ENCODE measurements around the gene LAMA2. TPM values are rescaled to one million over a fixed set of nuclear protein-coding genes. Genes with fewer than 3 reads are reported as not detected.

Gene LAMA2
- total RNA-seq, 1 experiment from 2014 or later: 112 TPM

DNA sequence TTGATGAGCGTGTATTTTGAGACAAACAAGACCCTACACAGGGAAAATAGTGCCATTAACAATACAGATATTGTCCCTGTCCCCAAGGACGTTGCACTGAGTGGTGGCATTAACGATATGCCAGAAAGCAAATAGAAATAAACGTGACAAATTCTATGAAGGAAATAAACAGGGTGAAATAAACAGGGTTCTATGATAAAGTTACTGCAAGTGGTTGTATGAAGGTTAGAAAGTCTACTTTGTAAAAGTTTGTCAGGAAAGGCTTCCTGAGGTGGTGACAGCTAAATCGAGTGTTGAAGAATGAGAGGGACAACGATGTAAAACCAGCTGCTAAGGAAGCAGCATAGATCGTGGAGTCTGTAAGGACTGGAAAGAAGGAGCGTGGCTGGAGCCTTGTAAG lies 380.2 kb downstream of the LAMA2 start:
- no peak for DNase-seq (ENCODE audit: low read depth)

DNA sequence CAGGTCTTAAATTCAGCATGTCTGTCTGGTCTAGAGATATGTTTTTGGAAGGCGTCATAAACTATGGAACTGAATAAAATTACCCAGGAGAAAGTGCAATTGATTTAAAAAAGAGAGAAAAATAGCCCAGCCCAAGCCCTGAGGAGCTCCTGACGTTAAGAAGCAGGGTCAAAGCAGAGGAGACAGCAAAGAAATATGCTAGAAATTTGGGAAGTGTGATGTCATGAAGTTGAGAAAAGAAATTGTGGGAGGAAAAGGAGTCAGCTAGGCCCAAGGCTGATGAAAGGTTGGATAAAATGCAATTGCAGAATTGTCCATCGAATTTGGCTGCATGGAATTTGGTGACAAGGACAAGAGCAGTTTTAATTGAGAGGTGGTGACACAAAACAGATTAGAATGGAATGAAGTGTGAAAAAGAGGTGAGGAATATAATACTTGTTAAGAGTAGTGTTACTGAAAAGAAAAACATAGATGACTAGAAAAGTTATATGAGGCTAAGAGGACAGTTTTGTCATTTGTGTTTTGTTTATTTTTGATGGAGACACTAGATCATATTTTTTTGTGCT lies 381.6 kb downstream of the LAMA2 start:
- no peak for DNase-seq (ENCODE audit: low read depth)

DNA sequence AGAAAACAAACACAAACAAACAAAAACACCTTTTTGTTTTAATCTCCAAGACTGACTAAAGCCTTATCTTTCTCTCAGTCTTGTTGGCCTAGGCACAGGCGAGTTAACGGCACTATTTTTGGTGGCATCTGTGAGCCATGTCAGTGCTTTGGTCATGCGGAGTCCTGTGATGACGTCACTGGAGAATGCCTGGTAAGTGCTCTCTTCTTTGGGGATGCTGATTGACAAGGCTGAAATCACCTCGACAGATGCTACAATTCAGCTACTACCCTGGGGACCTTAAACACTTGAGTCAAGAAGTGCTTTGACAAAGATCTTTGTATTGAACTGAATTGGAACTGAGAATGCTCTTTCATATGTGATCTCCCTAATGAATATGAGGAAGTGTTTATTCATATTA lies 384.1 kb downstream of the LAMA2 start:
- peak; percentile 7 for DNase-seq (ENCODE audit: low read depth)

DNA sequence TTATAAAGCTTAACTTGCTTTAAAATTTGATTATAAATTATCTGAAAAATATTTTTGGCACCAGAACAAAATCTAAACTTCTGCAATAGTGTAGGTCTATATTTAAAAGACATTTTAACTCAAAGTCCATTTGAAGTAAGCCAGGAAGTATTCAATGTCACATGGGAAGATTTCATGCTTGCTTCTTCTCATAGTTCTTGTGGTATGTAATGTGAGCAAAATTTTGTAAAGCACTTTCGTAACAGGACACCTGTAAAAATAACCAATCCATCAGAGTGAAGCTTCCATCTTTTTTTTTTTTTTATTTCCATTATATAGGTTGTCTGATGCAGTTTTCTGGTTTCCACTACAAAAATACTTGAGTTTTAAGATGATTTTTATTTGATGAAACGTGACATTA lies 386.1 kb downstream of the LAMA2 start:
- peak; percentile 10 for DNase-seq (ENCODE audit: low read depth)

DNA sequence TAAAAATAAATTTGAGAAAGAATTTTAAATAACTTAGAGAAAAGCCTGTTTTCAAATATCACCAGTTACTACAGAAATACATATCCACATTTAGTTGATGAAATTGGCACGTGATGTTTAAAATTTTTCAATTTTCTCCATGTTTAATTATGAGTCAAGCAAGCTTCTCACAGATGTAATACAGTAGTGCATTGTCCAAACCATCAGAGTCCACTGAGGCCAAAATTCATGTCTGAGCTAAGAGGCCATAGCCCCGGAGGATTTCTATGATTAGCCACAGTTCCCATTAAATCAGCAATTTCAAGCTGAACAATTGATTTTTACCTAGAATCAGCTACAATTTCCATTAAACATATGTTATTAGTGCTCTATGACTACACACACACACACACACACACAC lies 387.0 kb downstream of the LAMA2 start:
- no peak for DNase-seq (ENCODE audit: low read depth)

DNA sequence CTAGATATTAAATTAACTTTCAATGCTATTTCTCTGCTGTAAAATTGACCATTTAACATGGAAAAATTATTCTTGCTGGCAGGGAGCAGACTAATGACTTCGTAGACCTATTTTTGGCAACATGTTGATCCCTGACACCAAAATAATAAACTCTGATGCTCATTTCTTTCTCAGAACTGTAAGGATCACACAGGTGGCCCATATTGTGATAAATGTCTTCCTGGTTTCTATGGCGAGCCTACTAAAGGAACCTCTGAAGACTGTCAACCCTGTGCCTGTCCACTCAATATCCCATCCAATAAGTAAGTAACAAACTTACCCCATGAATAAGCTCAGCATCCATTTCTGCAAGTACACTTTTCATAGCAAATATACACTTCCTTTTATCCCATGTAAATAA lies 387.5 kb downstream of the LAMA2 start:
- no peak for DNase-seq (ENCODE audit: low read depth)

DNA sequence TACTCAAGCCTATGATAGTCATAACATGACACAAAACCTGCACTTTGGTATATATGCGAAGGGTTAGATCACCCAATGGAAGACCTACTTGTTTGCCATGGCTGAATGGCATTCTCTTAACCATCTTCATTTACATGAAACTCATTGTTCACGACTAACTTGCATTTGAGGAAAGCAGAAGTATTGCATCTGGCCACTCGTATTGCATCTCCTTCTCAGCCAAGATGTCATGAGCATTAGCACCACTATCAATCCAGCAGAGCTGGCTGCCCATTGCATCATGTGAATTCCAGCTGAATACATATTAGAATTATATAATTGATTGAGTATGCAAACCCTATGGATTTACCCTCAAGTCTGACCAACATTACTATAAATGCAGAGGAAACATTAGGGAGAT lies 390.2 kb downstream of the LAMA2 start:
- DNase-seq (ENCODE audit: low read depth): no peak

DNA sequence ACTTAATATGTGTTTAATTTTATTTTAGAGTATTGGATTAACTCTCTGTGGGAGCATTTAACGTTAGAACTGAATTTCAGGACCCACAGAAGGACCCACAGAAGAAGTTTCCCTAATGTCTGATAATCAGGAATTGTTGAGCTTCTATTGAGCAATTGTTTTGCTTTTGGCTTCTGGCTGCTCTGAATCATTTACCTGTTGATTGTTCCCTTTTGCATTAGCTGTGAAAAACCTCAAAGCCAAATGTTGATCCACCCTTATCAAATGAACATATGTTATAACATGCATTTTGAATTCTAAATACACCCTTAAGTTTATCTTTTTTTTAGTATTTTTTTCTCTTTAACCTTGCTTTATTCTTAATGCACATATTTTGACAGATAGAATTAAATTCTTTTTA lies 393.5 kb downstream of the LAMA2 start:
- no peak for DNase-seq (ENCODE audit: low read depth)

DNA sequence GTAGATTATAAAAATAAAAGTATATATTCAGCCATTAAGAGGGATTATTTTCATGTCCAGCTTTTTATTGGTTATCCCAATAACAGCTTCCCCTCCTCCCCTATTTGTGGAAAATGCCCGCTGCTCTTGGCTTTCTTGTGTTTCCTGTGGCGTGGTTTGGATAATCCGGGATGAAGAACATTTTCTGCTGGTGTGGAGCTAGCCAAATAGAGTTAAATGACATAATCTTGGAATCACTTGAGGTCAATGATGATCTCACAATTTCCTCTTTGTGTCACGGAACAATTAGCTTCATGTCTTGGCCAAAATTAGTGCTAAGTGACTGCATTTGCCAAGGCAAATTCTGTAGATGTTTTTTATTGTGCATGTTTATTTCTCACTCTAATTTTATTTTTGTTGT lies 394.0 kb downstream of the LAMA2 start:
- peak; percentile 10 for DNase-seq (ENCODE audit: low read depth)

DNA sequence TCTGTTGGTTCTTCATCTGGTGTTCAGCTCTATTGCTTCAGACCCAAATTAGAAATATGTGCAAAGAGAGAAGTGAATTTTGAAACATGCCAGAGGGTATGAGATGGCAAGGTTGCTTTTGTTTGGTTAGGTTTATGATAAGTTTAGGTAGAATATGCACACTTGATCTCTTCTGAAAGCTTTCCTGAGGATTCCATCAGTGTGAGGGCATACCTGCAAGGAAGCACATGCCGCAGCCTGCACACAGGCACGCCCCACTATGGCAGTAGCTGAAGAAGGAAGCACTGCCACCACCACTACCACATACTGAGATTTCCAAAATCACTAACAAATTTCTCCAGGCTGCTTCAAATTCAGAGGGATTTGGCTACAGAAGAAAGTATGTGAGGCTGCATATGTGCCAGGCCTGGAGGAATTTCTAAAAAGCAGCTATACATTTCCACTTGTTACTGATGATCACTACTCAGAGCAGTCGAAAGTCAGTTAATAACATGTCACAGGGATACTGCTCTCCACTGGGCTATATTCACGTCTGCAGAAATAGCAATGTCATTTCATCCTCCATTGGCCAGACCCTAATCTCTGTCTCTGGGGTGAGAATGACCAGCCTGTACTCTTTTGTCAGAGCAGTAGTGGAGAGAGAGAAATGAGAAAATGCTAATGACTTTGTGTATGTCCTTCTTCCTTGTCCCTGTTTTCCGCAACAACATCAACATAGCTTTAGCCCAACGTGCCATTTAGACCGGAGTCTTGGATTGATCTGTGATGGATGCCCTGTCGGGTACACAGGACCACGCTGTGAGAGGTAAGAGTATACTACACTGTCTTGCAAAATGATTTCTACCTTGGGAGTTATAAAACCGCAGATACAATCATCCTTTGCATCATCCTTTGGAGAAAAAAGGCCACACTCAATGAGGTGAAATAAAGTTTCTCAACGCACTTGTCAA lies 396.7 kb downstream of the LAMA2 start:
- no peak for DNase-seq (ENCODE audit: low read depth)

DNA sequence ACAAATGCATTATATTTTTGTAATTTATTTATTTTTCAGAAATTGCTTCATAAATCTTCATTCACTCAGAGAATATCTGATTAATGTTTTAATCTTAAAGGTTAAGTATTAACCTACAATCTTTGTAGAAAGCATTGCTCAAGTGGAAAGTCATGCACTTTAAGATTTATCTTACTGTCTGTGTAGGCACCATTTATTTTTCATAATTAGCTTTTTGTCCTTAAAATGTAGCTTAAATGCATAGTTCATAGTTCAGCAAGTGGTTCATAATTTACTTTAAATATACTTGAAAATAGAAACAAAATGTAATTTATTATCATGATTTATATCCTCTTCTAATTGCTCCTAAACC lies 397.3 kb downstream of the LAMA2 start:
- DNase-seq (ENCODE audit: low read depth): no peak

DNA sequence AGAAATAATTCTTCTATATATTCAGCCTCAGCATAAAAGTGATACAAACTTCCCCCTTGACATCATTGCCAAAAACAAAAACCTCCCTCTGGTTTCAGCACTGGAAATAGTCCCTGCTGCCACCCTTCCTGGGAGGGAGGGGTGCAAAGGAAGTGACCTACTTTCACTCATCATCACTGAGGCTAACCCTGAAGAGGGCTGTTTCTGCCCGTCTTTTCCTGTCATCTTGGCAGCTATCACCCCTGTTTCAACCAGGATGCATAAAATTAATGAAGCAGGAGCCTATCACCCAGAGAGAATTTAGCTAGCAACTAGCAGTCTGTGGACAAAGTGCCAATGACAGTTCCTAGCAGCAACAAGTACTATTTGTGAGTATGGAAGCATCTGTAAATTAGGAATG lies 397.8 kb downstream of the LAMA2 start:
- no peak for DNase-seq (ENCODE audit: low read depth)

DNA sequence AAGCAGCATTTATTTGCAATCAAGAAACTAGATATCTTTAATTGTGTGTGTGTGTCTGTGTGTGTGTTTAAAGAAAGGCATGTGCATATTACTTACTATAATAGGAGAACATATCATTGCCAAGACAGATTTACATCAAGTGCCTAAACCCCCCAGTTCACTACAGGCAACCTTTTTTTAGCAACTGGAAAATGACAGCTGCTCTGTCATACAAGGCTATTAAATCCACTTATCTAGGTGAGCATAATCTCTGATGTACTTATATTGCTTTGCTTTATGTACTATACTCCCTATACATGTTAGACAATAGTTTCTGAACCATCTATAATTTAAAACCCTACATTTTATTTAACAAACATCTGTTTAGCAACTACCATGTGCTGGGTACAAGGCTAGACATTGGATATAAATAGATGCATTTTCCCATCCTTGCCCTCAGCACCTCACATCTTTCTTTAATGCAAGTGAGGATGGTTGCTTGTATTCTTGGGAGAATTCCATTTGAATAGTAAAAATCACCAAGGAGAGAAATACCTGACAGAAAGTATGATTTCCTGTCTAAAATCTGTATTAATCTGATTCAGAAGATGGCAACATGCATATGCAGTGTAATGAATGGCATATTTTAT lies 398.3 kb downstream of the LAMA2 start:
- no peak for DNase-seq (ENCODE audit: low read depth)

DNA sequence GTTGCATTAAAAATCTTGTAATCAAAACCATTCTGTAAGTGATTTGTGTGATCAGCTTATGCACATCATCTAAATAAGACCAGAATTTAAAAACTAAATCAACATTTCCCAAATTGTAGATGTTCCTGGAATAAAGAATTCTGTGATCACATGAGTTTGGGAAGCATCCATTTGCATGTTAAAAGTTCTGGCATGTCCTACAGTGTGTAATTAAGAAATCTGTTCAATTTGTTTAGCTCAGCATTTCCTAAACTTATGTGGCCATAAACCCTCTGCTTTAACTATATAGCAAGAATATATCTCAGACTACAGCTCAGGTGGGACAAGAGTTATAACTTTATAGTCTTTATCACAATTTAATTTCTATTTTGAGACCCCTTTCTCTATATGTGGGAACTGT lies 399.1 kb downstream of the LAMA2 start:
- no peak for DNase-seq (ENCODE audit: low read depth)

DNA sequence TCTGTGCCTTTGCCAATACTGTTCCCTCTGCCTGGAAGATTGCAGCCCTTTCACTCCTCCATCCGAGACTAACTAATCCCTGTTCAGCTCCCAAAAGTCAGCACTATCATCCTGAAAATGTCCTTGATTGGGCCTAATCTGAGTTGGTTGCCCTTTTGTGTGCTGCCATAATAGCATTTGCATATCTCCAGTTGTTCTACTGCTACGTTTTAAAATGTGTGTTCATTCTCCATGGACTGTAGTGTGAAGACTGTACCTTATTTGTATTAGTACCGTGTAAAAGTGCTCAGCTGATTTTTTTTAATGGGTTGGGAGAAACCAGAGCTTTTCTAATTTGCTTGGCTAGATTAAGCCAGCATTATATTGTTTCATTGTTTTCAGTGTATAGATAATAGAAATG lies 401.3 kb downstream of the LAMA2 start:
- no peak for DNase-seq (ENCODE audit: low read depth)

DNA sequence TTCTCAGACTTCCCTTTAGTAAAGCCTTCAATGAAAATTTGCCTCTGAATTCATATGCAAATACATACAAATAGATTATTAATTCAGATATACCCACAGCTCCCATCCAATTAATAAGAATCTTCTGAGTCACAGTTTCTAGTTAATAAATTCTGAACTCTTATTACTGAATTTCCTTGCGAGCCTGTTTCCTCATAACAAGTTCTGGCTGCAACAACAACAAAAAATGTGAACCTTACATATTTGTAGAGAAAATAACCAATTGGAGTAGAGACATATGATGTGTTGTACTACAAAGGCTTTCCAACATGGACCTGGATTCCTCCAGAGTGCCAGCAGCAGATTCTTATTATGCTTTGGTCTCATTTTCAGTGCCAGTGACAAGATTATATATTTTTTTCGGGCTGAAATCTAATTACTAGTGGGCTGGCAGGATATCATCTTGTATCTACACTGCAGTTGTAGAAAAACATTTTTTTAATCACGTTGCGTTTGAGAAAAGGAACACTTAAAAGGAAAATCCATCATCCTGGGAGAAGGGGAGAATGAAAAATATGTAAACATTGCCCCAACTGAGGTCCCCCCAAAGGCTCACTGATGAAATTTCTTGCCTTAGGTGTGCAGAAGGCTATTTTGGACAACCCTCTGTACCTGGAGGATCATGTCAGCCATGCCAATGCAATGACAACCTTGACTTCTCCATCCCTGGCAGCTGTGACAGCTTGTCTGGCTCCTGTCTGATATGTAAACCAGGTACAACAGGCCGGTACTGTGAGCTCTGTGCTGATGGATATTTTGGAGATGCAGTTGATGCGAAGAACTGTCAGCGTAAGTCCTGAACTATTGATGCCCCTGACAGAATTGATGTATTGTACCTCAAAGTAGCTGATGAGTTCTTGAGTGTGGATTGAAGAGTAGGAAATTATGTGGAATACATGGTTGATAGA lies 404.6 kb downstream of the LAMA2 start:
- no peak for DNase-seq (ENCODE audit: low read depth)

DNA sequence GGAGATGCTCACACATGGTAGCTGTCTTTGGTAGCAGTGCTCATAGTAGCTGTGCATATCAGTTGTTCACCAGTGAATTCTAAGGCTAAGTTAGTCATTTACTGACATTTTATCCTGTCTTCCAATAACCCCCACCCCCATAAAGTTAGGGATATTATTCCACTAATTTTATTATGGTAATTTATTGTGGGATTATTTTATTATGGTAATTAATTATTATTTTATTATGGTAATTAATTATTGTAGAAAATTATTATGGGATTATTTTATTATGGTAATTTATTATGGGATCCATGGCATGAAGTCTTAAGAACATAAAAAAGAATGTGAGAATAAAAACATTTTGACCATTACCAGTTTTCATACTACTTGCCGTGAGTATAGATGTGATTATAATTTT lies 406.5 kb downstream of the LAMA2 start:
- no peak for DNase-seq (ENCODE audit: low read depth)

DNA sequence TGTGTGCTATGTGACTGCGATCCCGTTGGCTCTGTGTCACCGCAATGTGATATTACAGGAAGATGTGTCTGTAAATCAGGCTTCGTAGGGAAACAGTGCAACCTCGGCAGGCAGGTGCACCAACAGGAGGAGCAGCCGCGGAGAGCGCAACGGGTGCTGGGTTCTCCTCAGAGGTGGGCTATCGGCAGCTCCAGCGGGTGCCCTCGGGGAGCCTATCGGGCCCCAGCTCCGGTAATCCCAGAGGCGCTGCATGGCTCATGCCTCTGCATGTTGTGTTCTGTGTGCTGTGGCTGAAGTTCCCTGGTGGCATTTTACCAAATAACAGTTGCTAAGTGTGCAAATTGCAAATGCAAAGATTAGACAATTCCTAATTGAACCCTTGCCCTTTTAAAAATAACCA lies 409.9 kb downstream of the LAMA2 start:
- DNase-seq (ENCODE audit: low read depth): no peak

DNA sequence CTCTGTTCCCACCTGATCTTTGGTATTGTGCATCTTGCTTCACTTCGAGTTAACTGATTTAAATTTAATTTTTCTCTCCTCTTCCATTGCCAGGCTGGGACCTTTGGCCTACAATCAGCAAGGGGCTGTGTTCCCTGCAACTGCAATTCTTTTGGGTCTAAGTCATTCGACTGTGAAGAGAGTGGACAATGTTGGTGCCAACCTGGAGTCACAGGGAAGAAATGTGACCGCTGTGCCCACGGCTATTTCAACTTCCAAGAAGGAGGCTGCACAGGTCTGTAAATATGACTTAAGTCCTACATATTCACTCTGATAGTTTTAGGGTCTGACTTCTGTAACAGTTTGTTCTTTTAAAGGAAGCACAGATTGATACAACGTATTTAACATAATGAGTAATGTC lies 414.7 kb downstream of the LAMA2 start:
- DNase-seq (ENCODE audit: low read depth): no peak

DNA sequence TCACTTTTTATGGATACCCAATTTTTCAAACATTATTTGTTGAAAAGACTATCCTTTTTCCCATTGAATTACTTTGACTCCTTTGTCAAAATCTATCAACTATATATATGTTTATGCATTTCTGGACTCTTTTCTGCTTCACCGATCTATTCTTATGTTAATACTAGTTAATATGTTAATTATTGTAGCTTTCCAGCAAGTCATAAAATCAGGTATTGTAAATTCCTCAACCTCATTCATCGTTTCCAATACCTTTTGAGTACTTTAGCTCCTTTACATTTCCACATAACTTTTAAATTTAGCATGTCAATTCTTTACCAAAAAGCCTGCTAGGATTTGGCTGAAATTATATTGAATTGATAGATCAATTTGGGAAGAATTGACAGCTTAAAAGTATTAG lies 419.7 kb downstream of the LAMA2 start:
- DNase-seq (ENCODE audit: low read depth): no peak

DNA sequence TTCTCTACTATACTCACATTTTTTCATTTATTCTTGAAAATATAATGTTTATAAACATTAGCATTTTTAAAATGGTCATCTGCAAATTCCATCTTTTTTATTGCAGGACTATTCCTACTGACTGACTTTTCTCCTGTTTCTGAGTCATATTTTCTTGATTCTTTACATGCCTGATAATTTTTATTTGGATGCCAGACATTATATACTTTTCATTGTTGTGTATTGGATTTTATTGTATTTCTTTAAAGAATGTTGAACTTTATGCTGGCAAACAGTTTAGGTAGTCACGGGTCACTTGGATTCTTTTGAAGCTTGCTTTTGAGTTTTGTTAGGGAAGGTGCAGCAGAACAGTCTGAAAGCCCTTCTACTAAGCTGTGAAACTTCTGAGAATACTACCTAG lies 423.9 kb downstream of the LAMA2 start:
- DNase-seq (ENCODE audit: low read depth): no peak

DNA sequence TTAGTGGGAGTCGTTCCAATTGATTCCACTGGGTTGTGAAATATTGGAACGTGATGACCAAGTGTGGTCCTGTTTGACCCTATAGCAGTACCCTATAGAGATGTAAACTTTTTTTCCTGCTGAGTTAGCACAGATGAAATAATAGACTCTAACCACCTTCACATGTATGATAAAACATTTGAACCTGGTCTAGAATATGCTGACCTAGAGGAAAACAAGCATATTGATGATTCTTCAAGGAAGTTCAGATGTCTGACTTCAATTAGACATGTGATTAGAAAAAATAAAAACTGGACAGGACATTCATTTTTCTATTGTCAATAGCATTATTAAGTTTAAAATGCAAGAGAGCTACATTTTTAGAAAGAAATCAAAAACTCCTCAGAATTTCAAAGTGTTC lies 424.9 kb downstream of the LAMA2 start:
- DNase-seq (ENCODE audit: low read depth): no peak
